MM.1S (cell line): ENCODE measurements around the gene OLFML2A.

Experiments used
- DNase-seq: peaks from one replicate; pipeline ENCODE4 v3.0.0-alpha.2; 2015
- H2AFZ ChIP-seq: fragments of 300-600 bp; sonication (generic); 2 replicates; pipeline ENCODE4 v1.6.0; 2016; ENCODE audit warnings: antibody characterized with exemption, low read length
- H3F3A ChIP-seq: fragments of 300-600 bp; sonication (generic); 2 replicates; pipeline ENCODE4 v1.6.1; 2016; ENCODE audit warnings: mild to moderate bottlenecking, antibody characterized with exemption, low read length, moderate library complexity, mixed read lengths; ENCODE audit not compliant: insufficient read depth
- H3K27ac ChIP-seq: fragments of 300-600 bp; sonication (generic); 2 replicates; pipeline ENCODE4 v1.5.1; 2016; ENCODE audit warnings: mild to moderate bottlenecking, low read length
- H3K27me3 ChIP-seq: fragments of 300-600 bp; sonication (generic); replicated peaks from 2 replicates; pipeline ENCODE4 v1.6.0; 2016; ENCODE audit warnings: low read length; ENCODE audit not compliant: insufficient read depth
- H3K36me3 ChIP-seq: fragments of 300-600 bp; sonication (generic); replicated peaks from 2 replicates; pipeline ENCODE4 v1.6.1; 2016; ENCODE audit warnings: mild to moderate bottlenecking, low read length, mixed read lengths; ENCODE audit not compliant: insufficient read depth
- H3K4me1 ChIP-seq: fragments of 300-600 bp; sonication (generic); 2 replicates; pipeline ENCODE4 v1.6.1; 2016; ENCODE audit warnings: low read length, mixed read lengths
- H3K4me2 ChIP-seq: fragments of 300-600 bp; sonication (generic); 2 replicates; pipeline ENCODE4 v1.6.0; 2016; ENCODE audit warnings: low read depth, low read length
- H3K4me3 ChIP-seq: fragments of 300-600 bp; sonication (generic); 2 replicates; pipeline ENCODE4 v1.5.1; 2016; ENCODE audit warnings: low read length, mixed read lengths
- H3K79me2 ChIP-seq: fragments of 300-600 bp; sonication (generic); 2 replicates; pipeline ENCODE4 v1.6.1; 2016; ENCODE audit warnings: mixed run types, low read length, mixed read lengths
- H3K9ac ChIP-seq: fragments of 300-600 bp; sonication (generic); 2 replicates; pipeline ENCODE4 v1.6.1; 2016; ENCODE audit warnings: low read length, mixed read lengths
- H3K9me2 ChIP-seq: fragments of 300-600 bp; sonication (generic); replicated peaks from 2 replicates; pipeline ENCODE4 v1.6.1; 2016; ENCODE audit warnings: mild to moderate bottlenecking, low read length, mixed read lengths; ENCODE audit not compliant: insufficient read depth
- H3K9me3 ChIP-seq: fragments of 300-600 bp; sonication (generic); replicated peaks from 2 replicates; pipeline ENCODE4 v1.6.1; 2016; ENCODE audit warnings: mild to moderate bottlenecking, low read length, mixed read lengths; ENCODE audit not compliant: insufficient read depth
- H4K20me1 ChIP-seq: fragments of 300-600 bp; sonication (generic); 2 replicates; pipeline ENCODE4 v1.6.1; 2016; ENCODE audit warnings: mild to moderate bottlenecking, low read length, moderate library complexity, mixed read lengths; ENCODE audit not compliant: insufficient read depth
- CTCF ChIP-seq: fragments of 300-600 bp; sonication (generic); IDR thresholded peaks from 2 replicates; pipeline ENCODE4 v1.5.1; 2016; ENCODE audit warnings: antibody characterized with exemption, low read length, mixed read lengths
- EZH2 ChIP-seq: fragments of 300-600 bp; sonication (generic); optimal IDR thresholded peaks from 2 replicates; pipeline ENCODE3; 2017; ENCODE audit warnings: low read depth, mild to moderate bottlenecking, antibody characterized with exemption, low read length, mixed read lengths
- EZH2phosphoT487 ChIP-seq: fragments of 300-600 bp; sonication (generic); IDR thresholded peaks from 2 replicates; pipeline ENCODE4 v1.6.1; 2018; ENCODE audit warnings: antibody characterized with exemption, low read length

OLFML2A gene

GRCh38 chr9:124747065-124747464, 29.9 kb upstream of the OLFML2A start:
- DNase-seq = no peak
- no peaks in the 10 kb centered on the region for H3F3A ChIP-seq
- H2AFZ ChIP-seq = no peak overlapping the region
- no peaks in the 10 kb centered on the region for H4K20me1 ChIP-seq
- H3K9ac ChIP-seq = no peak overlapping the region
- no peak for TF ChIP-seq CTCF
- TF ChIP-seq EZH2phosphoT487 = no peak
- no peak for TF ChIP-seq EZH2
- H3K4me3 ChIP-seq = no peak overlapping the region
- no peaks in the 10 kb centered on the region for H3K9me2 ChIP-seq
- H3K27me3 ChIP-seq = no peaks in the 10 kb centered on the region
- H3K27ac ChIP-seq = no peak overlapping the region
- no peaks in the 10 kb centered on the region for H3K9me3 ChIP-seq
- no peaks in the 10 kb centered on the region for H3K36me3 ChIP-seq
- H3K4me2 ChIP-seq = no peak overlapping the region
- no peaks in the 10 kb centered on the region for H3K4me1 ChIP-seq
- H3K79me2 ChIP-seq = no peaks in the 10 kb centered on the region

GRCh38 chr9:124749284-124749683, 27.6 kb upstream of the OLFML2A start:
- no peaks in the 10 kb centered on the region for H4K20me1 ChIP-seq
- no peaks in the 10 kb centered on the region for H3K4me1 ChIP-seq
- no peaks in the 10 kb centered on the region for H3K27me3 ChIP-seq
- no peaks in the 10 kb centered on the region for H3K9me2 ChIP-seq
- TF ChIP-seq CTCF = no peak
- no peak for TF ChIP-seq EZH2
- TF ChIP-seq EZH2phosphoT487 = no peak
- H3K9ac ChIP-seq = no peak overlapping the region
- H3F3A ChIP-seq = no peaks in the 10 kb centered on the region
- no peak overlapping the region for H3K4me3 ChIP-seq
- no peak overlapping the region for H3K4me2 ChIP-seq
- no peak overlapping the region for H2AFZ ChIP-seq
- no peak overlapping the region for H3K27ac ChIP-seq
- no peaks in the 10 kb centered on the region for H3K9me3 ChIP-seq
- no peaks in the 10 kb centered on the region for H3K79me2 ChIP-seq
- DNase-seq = no peak
- no peaks in the 10 kb centered on the region for H3K36me3 ChIP-seq

- no peak for DNase-seq
- Histone ChIP-seq H3K9me2 (no peaks in the 10 kb centered on the region), H3K27me3 (no peaks in the 10 kb centered on the region), H3K4me1 (no peaks in the 10 kb centered on the region), H3K79me2 (no peaks in the 10 kb centered on the region), H3F3A (no peaks in the 10 kb centered on the region), H3K9ac (no peak overlapping the region), H4K20me1 (no peaks in the 10 kb centered on the region), H3K4me3 (no peak overlapping the region), H3K27ac (no peak overlapping the region), H3K36me3 (no peaks in the 10 kb centered on the region), H2AFZ (no peak overlapping the region), H3K9me3 (no peaks in the 10 kb centered on the region), H3K4me2 (no peak overlapping the region)
- TF ChIP-seq EZH2 = no peak
- no peak for TF ChIP-seq CTCF
- TF ChIP-seq EZH2phosphoT487 = no peak
Observed at GRCh38 chr9:124749781-124750180, 27.2 kb upstream of the OLFML2A start.
